SJSA1 (cell line): ENCODE measurements around the gene IFI27L1. TPM values are rescaled to one million over a fixed set of nuclear protein-coding genes. Genes with fewer than 3 reads are reported as not detected.
A peak's percentile ranks its signal among the peaks of the same experiment; 100 is the strongest.

Source experiments
- DNase-seq, 2 experiments: peaks; one replicate each; pipeline ENCODE4 v3.0.0-alpha.2; 2015 to 2020; ENCODE audit warnings: low spot score in 2 of 2, low read depth in 1 of 2
- H3K27ac ChIP-seq: fragments of 250-450 bp; sonication (Bioruptor Pico); 2 replicates; pipeline ENCODE4 v1.5.1; 2020; ENCODE audit warnings: mild to moderate bottlenecking, moderate library complexity
- H3K27me3 ChIP-seq: fragments of 250-450 bp; sonication (Bioruptor Pico); replicated peaks from 2 replicates; pipeline ENCODE4 v1.5.1; 2020; ENCODE audit warnings: mild to moderate bottlenecking, moderate library complexity
- H3K36me3 ChIP-seq: fragments of 250-450 bp; sonication (Bioruptor Pico); 2 replicates; pipeline ENCODE4 v1.5.1; 2020; ENCODE audit warnings: mild to moderate bottlenecking
- H3K4me1 ChIP-seq: fragments of 250-450 bp; sonication (Bioruptor Pico); replicated peaks from 2 replicates; pipeline ENCODE4 v1.6.1; 2021; ENCODE audit warnings: mild to moderate bottlenecking
- H3K4me3 ChIP-seq: fragments of 250-450 bp; sonication (Bioruptor Pico); 2 replicates; pipeline ENCODE4 v1.5.1; 2020; ENCODE audit warnings: mild to moderate bottlenecking
- H3K9me3 ChIP-seq: fragments of 250-450 bp; sonication (Bioruptor Pico); replicated peaks from 2 replicates; pipeline ENCODE4 v1.5.1; 2020; ENCODE audit warnings: mild to moderate bottlenecking
- total RNA-seq: library from RNA; depleted of rRNA; stranded (reverse); fragments of >200 nt; shearing (Covaris generic); gene quantifications from 2 replicates; pipeline ENCODE4 v1.2.3, GENCODE V29; 2014

IFI27L1 gene
- total RNA-seq, 1 experiment from 2014 or later = 23.3 TPM

DNA sequence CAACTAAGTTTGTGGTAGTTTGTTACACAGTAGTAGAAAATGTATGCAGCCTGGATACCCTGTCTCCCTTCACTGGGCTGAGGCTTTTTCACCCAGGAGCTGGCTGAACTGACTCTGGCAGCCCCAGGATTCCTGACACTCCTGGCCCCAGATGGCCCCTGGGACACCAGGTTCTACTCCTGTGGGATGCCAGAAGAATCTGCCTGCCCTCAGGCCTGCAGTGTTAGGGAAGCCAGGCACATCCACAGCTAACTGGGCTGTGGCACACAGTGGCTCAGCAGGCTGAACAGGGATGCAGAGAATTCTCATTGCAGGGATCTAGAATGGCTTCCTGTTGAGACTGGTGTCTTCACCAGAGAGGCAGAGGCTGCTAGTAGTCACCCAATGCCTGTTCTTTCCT is 38.0 kb downstream of the IFI27L1 start:
- Histone ChIP-seq H3K36me3 (no peaks in the 10 kb centered on the region), H3K4me1 (peaks cover 13% of the 10 kb centered on the region), H3K27ac (no peak overlapping the region), H3K9me3 (no peaks in the 10 kb centered on the region), H3K4me3 (no peak overlapping the region), H3K27me3 (no peaks in the 10 kb centered on the region)
- no peak for DNase-seq

DNA sequence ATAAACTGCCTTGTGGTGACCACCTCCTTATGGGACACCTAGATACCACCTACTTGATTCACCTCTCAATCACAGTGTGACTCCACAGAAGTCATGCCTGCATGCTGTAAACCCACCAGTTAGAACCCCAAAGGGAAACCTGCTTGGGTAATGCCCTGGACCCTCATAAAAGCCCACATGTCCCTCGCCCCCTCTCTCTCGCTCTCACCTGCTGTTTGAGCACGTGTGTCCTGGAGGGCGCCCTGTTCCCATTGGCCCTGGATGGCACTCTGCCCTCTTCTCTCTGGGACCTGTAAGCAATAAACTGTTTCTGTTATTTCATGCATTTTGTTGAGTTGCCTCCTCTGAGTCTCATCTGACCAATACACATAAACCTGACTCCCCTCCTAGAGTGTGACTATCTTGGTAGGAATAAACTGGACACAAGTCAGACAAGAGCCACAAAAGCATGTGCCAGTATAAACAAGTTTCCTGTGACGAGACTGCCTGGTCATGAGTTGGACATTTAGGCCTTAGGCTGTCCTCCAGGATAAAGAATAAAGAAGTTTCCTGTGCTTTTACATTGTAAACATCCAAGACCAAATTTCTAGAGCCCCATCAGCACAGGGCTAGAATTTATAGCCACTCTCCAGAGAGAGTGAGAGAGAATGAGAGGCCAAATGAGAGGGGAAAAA is 39.7 kb downstream of the IFI27L1 start:
- no peaks in the 10 kb centered on the region for H3K36me3 ChIP-seq
- H3K9me3 ChIP-seq = no peaks in the 10 kb centered on the region
- H3K4me3 ChIP-seq = no peak overlapping the region
- DNase-seq = peak in 1 of 2 experiments; percentile 48
- H3K4me1 ChIP-seq = peaks cover 13% of the 10 kb centered on the region
- H3K27me3 ChIP-seq = no peaks in the 10 kb centered on the region
- 0 out of 2 replicates have a peak overlapping the region, but pooled peaks have one; percentile 9 for H3K27ac ChIP-seq

DNA sequence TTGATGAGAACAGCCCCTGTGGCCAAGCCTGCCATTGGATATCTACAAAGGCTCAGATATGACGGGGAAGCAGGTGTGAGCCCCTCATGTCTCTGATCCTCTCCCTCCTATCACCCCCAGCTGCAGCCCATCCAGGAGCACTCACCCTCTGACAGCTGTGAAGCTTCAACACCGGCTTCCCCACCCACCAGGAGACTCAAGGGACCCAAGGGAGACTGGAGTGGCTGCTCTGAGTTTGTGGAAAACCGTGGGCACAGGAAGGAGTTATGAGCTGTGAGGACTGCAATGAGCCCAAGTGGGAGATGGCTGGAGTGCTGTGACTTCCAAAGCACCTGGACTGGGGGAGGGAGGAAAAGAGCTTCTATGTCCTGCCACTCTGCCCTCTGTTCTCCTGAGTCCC is 40.4 kb downstream of the IFI27L1 start:
- Histone ChIP-seq H3K4me1 (peaks cover 13% of the 10 kb centered on the region), H3K9me3 (no peaks in the 10 kb centered on the region), H3K36me3 (no peaks in the 10 kb centered on the region), H3K27ac (0 out of 2 replicates have a peak overlapping the region, but pooled peaks have one; percentile 9), H3K27me3 (no peaks in the 10 kb centered on the region), H3K4me3 (no peak overlapping the region)
- DNase-seq = no peak

DNA sequence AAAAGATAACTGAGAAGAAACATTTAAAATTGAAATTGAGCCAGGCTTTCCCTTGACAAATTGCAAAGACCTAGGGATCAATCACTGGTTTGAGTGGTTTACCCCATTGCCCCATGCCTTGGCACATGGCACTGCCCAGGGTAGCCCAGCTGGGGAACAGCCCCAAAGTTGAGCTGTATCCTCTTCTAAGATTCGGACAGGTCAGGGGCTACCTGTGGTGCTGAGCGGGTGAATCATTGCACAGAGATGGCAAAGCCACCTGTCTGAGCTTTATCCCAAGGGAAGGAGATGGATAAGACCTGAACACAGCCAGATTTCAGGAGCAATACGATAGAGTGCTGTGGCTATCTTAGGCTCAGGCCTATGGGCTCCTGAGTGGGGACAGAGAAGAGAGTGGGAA is 41.3 kb downstream of the IFI27L1 start:
- H3K9me3 ChIP-seq = no peaks in the 10 kb centered on the region
- H3K4me1 ChIP-seq = peaks cover 13% of the 10 kb centered on the region
- DNase-seq = peak in 1 of 2 experiments; percentile 5
- no peaks in the 10 kb centered on the region for H3K27me3 ChIP-seq
- H3K36me3 ChIP-seq = no peaks in the 10 kb centered on the region; the same call in none of the 2 replicates
- H3K27ac ChIP-seq = no peak overlapping the region
- H3K4me3 ChIP-seq = no peak overlapping the region

DNA sequence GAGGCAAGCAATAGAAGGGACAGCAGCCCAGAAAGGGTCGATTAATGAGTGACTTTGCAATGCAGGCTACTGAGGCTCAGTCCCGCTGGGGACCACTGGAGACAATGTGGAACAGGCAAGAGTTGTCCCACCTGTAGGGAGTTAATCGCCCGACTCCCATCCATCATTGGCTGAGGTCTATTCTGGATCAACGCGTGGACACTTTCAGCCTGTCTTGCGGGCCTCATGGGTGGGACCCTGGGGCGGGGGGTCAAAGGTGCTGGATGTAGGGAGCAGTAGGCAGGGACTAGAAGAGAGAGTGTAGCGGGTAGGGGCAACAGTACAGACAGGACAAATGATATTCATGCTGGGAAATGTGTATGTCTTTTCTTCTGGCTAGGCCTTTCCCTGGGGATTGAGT is 42.2 kb downstream of the IFI27L1 start:
- Histone ChIP-seq H3K27ac (no peak overlapping the region), H3K9me3 (no peaks in the 10 kb centered on the region), H3K36me3 (peaks cover 3% of the 10 kb centered on the region), H3K4me3 (no peak overlapping the region), H3K27me3 (no peaks in the 10 kb centered on the region), H3K4me1 (peaks cover 13% of the 10 kb centered on the region)
- peak in 1 of 2 experiments; percentile 27 for DNase-seq

DNA sequence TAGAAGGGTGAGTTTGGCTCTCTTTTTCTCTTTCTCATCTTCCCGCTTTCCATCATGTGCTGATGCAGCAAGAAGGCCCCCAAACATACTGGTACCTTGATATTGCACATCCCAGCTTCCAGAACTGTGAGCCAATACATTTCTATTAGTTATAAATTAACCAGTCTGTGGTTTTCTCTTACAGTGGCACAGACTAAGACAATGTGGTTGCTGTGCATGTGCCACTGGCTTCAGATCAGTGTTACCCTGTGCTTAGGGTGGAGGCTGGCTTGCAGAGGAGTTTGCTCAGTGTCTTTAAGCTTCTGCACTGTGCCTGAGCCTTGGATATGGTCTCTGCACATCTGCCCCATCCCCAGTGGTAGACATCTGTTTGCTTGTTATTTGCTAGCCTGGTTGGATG is 42.8 kb downstream of the IFI27L1 start:
- no peak overlapping the region for H3K27ac ChIP-seq
- peaks cover 13% of the 10 kb centered on the region for H3K4me1 ChIP-seq
- no peak overlapping the region for H3K4me3 ChIP-seq
- no peak for DNase-seq
- no peaks in the 10 kb centered on the region for H3K27me3 ChIP-seq
- H3K9me3 ChIP-seq = no peaks in the 10 kb centered on the region
- peaks cover 3% of the 10 kb centered on the region for H3K36me3 ChIP-seq

DNA sequence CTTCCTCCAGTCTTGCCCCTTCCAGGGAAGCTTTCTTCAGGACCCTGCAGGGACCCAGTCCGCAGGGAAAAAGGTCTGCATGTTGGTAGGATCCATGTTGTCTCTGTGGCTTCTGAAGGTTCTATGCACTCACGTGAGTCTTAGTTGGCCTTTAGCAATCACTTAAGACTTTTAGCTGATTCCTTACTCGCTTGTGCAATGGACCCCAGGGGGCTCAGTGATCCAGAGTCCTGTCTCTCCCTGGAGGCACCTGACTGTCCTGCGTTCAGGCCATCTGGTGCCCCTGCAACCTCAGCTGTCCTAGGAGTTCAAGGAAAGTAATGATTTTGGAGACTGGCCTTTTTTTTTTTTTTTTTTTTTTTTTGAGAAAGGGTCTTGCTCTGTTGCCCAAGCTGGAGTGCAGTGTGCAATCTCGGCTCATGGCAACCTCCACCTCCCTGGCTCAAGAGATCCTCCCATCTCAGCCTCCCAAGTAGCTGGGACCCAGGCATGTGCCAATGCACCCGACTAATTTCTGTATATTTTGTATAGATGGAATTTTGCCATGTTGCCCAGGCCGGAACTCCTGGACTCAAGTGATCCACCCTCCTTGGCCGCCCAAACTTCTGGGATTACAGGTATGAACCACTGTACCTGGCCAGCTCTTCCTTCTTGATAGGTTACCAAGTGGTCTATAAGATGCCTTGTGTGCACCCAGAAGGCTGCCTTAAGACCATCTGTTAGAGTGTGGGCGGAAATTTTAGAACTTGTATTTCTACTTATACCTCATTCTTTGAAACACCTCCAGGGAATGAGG is 43.7 kb downstream of the IFI27L1 start:
- H3K27me3 ChIP-seq = no peaks in the 10 kb centered on the region
- peaks cover 13% of the 10 kb centered on the region for H3K4me1 ChIP-seq
- DNase-seq = peak in 1 of 2 experiments; percentile 16
- H3K9me3 ChIP-seq = no peaks in the 10 kb centered on the region
- H3K27ac ChIP-seq = no peak overlapping the region
- peaks cover 3% of the 10 kb centered on the region for H3K36me3 ChIP-seq
- no peak overlapping the region for H3K4me3 ChIP-seq

DNA sequence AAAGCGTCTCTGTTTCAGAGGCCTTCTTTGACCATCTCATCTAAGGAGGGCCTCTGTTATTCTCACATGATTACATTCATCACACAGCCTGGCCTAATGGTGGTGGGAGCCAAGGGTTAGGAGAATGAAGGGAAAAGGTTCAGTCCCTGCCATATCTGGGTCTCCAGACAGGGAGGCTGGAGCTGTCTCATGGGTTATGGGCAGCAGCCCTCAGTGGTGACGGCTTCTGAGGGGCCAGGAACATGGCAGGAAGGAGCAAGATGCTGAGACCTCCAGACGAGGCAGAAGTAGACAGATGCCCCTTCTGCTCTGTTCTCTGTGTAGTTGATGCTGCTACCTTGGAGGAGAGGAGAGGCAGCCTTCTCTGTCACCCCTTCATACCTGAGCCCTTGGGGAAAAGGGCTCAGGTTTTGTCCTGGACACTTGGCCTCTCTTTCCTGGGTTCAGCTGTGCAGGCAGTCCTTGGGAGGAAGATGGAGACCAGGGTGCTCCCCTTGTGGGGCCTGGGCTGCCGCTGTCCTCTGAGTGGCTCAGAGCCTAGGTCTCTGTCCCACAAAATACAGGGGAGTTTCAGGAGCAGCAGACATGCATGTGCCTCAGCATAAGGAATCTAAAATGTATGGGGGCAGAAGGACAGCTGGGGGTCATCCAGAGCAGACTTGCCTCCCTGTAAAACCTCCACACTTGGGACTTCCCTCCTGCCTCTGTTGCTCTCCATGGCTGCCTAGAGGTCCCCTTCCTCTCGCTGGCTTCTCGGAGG is 44.7 kb downstream of the IFI27L1 start:
- DNase-seq = peak in 1 of 2 experiments; percentile 16
- H3K4me1 ChIP-seq = peaks cover 8% of the 10 kb centered on the region
- peaks cover 3% of the 10 kb centered on the region for H3K36me3 ChIP-seq
- no peaks in the 10 kb centered on the region for H3K27me3 ChIP-seq
- H3K27ac ChIP-seq = no peak overlapping the region
- H3K4me3 ChIP-seq = no peak overlapping the region
- no peaks in the 10 kb centered on the region for H3K9me3 ChIP-seq

DNA sequence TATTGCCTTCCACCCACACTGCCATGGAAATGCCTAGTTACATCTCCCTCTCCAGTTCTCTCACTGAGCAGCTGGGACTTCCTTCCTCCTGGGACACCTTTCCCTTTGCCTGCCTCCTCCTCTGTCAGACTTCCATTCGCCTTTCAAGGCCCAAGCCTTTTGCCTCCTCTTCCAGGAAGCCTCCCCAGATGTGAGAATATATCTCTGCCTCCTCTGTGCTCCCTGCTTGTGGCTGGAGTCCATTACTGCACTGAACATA is 45.2 kb downstream of the IFI27L1 start:
- Histone ChIP-seq H3K9me3 (no peaks in the 10 kb centered on the region), H3K27me3 (no peaks in the 10 kb centered on the region), H3K36me3 (peaks cover 3% of the 10 kb centered on the region), H3K27ac (no peak overlapping the region), H3K4me3 (no peak overlapping the region), H3K4me1 (peaks cover 3% of the 10 kb centered on the region)
- no peak for DNase-seq

DNA sequence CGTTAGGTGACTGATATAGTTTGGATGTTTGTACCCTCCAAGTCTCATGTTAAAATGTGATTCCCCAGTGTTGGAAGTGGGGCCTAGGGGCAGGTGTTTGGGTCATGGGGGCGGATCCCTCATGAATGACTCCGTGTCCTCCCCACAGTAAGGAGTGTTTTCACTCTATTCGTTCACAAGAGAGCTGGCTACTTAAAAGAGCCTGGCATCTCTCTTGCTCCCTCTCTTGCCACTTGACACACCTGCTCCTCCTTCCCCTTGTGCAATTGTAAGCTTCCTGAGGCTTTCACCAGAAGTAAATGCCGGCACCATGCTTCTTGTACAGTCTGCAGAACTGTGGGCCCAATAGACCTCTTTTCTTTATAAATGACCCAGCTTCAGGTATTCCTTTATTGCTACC is 45.7 kb downstream of the IFI27L1 start:
- Histone ChIP-seq H3K9me3 (no peaks in the 10 kb centered on the region), H3K4me3 (no peak overlapping the region), H3K27ac (no peak overlapping the region), H3K4me1 (no peaks in the 10 kb centered on the region), H3K27me3 (no peaks in the 10 kb centered on the region), H3K36me3 (peaks cover 3% of the 10 kb centered on the region)
- no peak for DNase-seq

DNA sequence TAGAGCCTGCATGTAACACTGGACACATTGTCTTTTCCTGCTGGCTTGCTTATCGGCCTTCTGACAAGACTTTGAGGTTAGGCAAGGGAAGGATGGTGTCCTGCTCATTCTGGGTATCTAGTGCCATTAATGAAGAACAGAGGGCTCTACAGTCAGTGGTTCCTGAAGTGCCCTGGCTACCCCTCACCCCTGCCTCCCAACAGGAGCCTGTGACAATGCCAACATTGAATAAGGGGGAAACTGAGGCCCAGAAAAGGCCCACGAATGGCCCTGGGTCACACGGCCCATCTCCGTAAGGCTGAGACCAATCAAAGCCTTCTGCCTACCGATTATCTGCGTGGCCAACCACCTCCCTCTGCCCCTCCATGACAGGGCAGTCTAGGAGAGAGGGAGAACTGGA is 46.2 kb downstream of the IFI27L1 start:
- H3K27me3 ChIP-seq = no peaks in the 10 kb centered on the region
- no peak overlapping the region for H3K27ac ChIP-seq
- H3K9me3 ChIP-seq = no peaks in the 10 kb centered on the region
- H3K4me1 ChIP-seq = no peaks in the 10 kb centered on the region
- DNase-seq = peak in 1 of 2 experiments; percentile 24
- peaks cover 3% of the 10 kb centered on the region for H3K36me3 ChIP-seq
- no peak overlapping the region for H3K4me3 ChIP-seq

DNA sequence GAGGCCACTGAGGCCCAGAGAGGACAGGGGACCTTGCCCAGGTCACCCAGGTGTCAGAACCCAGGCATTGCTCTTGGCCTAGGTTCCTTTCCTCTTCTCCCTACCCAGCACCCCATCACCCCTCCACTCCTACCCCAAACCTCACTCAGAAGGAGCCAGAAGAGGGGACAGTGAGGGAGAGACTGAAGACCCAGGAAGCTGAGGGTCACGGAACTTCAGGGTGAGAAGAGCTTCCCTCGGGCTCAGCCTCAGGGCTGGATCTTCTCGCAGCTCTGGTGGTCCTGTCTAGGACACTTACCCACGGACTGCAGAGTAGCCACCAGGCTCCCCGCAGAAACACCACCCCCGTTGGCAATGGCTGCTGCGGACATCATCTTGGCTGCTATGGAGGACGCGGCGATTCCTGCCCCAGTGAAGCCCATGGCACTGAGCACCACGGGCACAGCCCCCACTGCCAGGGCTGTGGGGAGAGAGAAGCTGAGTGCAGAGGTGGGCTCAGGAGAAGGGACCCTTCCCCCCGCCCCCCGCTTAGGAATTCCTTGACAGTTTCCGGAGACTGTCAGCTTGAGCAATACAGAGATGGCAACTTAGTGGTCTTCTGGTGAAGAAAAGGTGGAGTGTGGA is 47.2 kb downstream of the IFI27L1 start:
- H3K9me3 ChIP-seq = no peaks in the 10 kb centered on the region
- no peaks in the 10 kb centered on the region for H3K4me1 ChIP-seq
- no peaks in the 10 kb centered on the region for H3K27me3 ChIP-seq
- no peak for DNase-seq
- no peak overlapping the region for H3K27ac ChIP-seq
- peaks cover 3% of the 10 kb centered on the region for H3K36me3 ChIP-seq
- H3K4me3 ChIP-seq = peak overlapping the region; percentile 51; the same call in 1 of the 2 replicates

DNA sequence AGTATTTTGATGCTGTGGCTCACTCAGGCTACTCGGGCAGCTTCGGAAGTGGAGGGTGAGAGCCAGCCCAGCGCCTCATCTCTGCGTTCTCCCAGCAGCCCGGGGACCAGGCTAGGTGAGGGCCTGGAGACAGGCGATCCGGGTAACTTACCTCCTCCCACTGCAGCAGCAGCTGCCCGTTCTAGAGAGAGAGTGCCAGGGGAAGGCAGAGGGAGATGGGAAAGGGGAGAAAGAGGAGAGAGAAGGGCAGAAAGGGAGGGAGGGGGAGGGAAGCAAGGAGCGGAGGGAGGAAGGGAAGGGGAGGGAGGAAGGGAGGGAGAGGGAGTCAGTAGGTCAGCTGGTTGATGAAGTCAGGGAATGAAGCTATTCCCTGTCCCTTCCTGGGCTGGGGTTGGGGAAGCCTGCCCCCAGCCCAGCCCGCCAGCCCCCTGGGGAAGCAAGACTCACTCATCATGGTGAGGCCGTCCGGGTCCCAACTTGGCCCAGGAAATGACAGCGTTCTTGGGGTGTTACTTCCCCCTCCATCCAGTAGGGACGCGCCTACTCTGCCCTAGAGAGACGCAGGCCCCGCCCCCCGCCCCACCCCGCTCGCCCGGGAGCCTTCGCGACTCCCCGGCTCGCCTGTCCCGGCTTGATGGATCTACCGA is 48.1 kb downstream of the IFI27L1 start, which contains the start of gene IFI27L2:
Gene IFI27L2 (minus strand): TSS at position 494 of the 647 bp plus-strand sequence. CDS start 40 bp downstream, at position 454.
- Histone ChIP-seq H3K27me3 (no peaks in the 10 kb centered on the region), H3K4me1 (no peaks in the 10 kb centered on the region), H3K4me3 (peak within 1 kb of the TSS; percentile 51), H3K9me3 (no peaks in the 10 kb centered on the region), H3K36me3 (peaks cover 3% of the 10 kb centered on the region), H3K27ac (peak within 1 kb of the TSS; percentile 53)
- DNase-seq = peak; percentile 75 to 76
